Testis (tissue), 2 donors: ENCODE measurements around the gene GHRHR.

Experiments used
- POLR2A ChIP-seq: fragments of 450-650 bp; IDR thresholded peaks from one replicate; pipeline ENCODE4 v1.6.1; 2017; ENCODE audit warnings: antibody characterized with exemption, mild to moderate bottlenecking, moderate library complexity
- TF ChIP-seq, protein P1 (sequence below), 3 experiments: fragments of 450-650 bp in 2 of 3; fragments of 200-600 bp in 1 of 3; sonication (generic) in 1 of 3; IDR thresholded peaks; one replicate each; pipeline ENCODE4 v1.5.1; 2016 to 2019; ENCODE audit warnings: antibody characterized with exemption in 3 of 3, mild to moderate bottlenecking in 2 of 3, moderate library complexity in 1 of 3

DNA sequence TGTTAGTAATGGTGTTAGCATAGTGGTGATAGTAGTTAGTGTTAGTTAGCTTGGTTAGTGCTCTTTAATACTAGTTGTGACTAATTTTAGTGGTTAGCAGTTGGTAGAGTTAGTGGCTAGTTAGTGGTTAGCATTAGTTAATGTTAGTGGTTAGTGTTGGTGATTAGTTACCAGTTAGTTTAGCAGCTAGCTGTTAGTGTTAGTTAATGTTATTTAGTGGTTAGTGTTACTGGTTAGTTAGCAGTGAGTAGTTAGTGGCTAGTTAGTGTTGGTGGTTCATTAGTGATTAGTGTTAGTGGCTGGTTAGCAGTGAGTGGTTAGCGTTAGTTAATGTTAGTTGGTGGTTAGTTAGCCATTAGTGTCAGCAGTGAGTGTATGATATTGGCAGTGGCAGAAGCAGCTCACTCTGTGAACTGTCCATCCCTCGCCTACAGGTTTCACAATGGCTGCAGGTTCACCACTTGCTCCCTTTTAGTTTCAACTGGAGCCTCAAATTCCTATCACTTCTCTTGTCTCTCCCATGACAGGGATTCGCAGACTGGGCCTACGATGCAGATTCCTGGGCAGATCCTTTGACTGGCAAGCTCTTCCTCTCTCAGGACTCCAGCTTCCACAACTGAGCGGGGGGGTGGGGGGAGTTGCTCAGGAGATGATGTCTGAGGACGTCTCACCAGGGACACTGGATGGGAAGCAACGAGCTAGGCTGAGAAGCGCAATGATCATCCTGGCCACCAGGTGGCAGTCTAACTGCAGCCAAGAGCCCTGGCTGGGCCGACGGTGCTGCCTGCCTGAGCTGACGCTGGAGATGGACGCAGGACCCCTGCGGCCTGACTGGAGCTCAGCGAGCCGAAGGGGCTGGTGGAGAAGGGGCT is 19.5 kb downstream of the GHRHR start:
- TF ChIP-seq, protein P1, sequence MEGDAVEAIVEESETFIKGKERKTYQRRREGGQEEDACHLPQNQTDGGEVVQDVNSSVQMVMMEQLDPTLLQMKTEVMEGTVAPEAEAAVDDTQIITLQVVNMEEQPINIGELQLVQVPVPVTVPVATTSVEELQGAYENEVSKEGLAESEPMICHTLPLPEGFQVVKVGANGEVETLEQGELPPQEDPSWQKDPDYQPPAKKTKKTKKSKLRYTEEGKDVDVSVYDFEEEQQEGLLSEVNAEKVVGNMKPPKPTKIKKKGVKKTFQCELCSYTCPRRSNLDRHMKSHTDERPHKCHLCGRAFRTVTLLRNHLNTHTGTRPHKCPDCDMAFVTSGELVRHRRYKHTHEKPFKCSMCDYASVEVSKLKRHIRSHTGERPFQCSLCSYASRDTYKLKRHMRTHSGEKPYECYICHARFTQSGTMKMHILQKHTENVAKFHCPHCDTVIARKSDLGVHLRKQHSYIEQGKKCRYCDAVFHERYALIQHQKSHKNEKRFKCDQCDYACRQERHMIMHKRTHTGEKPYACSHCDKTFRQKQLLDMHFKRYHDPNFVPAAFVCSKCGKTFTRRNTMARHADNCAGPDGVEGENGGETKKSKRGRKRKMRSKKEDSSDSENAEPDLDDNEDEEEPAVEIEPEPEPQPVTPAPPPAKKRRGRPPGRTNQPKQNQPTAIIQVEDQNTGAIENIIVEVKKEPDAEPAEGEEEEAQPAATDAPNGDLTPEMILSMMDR (IDR thresholded peaks at IDR 0.05) = peak; percentile 90 to 97 (median 94)
- TF ChIP-seq POLR2A = no peak
